Suprapubic skin (tissue), 4 donors: ENCODE data around the gene ACYP2. TPM values are rescaled to one million over a fixed set of nuclear protein-coding genes. Genes with fewer than 3 reads are reported as not detected.

Experiments
- DNase-seq, 2 donors: peaks; one replicate each; pipeline ENCODE4 v3.0.0-alpha.2; 2019; ENCODE audit warnings: low spot score in 2 of 2
- H3K27ac ChIP-seq: fragments of 200-600 bp; sonication (generic); one replicate; pipeline ENCODE4 v1.5.1; 2019
- H3K27me3 ChIP-seq: fragments of 200-600 bp; sonication (generic); one replicate; pipeline ENCODE4 v1.5.1; 2019
- H3K36me3 ChIP-seq: fragments of 200-600 bp; sonication (generic); one replicate; pipeline ENCODE4 v1.5.1; 2019
- H3K4me1 ChIP-seq: fragments of 200-600 bp; sonication (generic); one replicate; pipeline ENCODE4 v1.5.1; 2019
- H3K4me3 ChIP-seq: fragments of 200-600 bp; sonication (generic); one replicate; pipeline ENCODE4 v1.5.1; 2019; ENCODE audit warnings: mild to moderate bottlenecking
- H3K9me3 ChIP-seq: fragments of 200-600 bp; sonication (generic); one replicate; pipeline ENCODE4 v1.5.1; 2019
- CTCF ChIP-seq, 2 donors: fragments of 200-600 bp in 1 of 2; fragments of 450-650 bp in 1 of 2; sonication (generic) in 1 of 2; IDR thresholded peaks; one replicate each; pipeline ENCODE4 v1.5.1; 2016 to 2019; ENCODE audit warnings: antibody characterized with exemption in 2 of 2, mild to moderate bottlenecking in 1 of 2, moderate library complexity in 1 of 2
- EP300 ChIP-seq: sonication (generic); formaldehyde crosslinking; IDR thresholded peaks from one replicate; pipeline ENCODE4 v1.6.1; 2017; ENCODE audit warnings: antibody characterized with exemption
- POLR2A ChIP-seq, 2 donors: fragments of 450-650 bp; IDR thresholded peaks; one replicate each; pipeline ENCODE4 v1.6.1; 2017; ENCODE audit warnings: antibody characterized with exemption in 2 of 2, mild to moderate bottlenecking in 2 of 2, moderate library complexity in 2 of 2
- POLR2AphosphoS5 ChIP-seq, 3 donors: sonication (generic); formaldehyde crosslinking; IDR thresholded peaks; one replicate each; pipeline ENCODE4 v1.6.1; 2017; ENCODE audit warnings: antibody characterized with exemption in 3 of 3
- WGBS: methylation state at CpG from one replicate; pipeline ENCODE4 v1.1.5; 2018; 5-methylcytosine and 5-hydroxymethylcytosine counted together
- total RNA-seq, 4 donors: library from RNA; depleted of rRNA; stranded (reverse); fragments of >200 nt; gene quantifications; one replicate each; pipeline ENCODE4 v1.1.0, GENCODE V29; 2016

The ACYP2 gene
- total RNA-seq, 4 donors from 2014 or later: 9.1 to 20.2 (median 14.2) TPM

GRCh38 chr2:54342603-54343002 is 227.2 kb downstream of the ACYP2 start:
- Histone ChIP-seq H3K9me3 (no peaks in the 10 kb centered on the region), H3K36me3 (no peaks in the 10 kb centered on the region), H3K4me1 (no peaks in the 10 kb centered on the region), H3K4me3 (no peak overlapping the region), H3K27ac (no peak overlapping the region), H3K27me3 (no peaks in the 10 kb centered on the region)
- WGBS: 98% methylated on average over 2 of the region's 2 CpGs
- DNase-seq: no peak
- TF ChIP-seq POLR2AphosphoS5 (IDR thresholded peaks at IDR 0.05) (no peak), CTCF (IDR thresholded peaks at IDR 0.05) (no peak), EP300 (no peak), POLR2A (IDR thresholded peaks at IDR 0.05) (no peak)

- Histone ChIP-seq H3K4me1 (no peaks in the 10 kb centered on the region), H3K9me3 (no peaks in the 10 kb centered on the region), H3K4me3 (no peak overlapping the region), H3K27ac (no peak overlapping the region), H3K36me3 (no peaks in the 10 kb centered on the region), H3K27me3 (no peaks in the 10 kb centered on the region)
- DNase-seq: no peak
- 90% methylated on average over 3 of the region's 3 CpGs for WGBS
- TF ChIP-seq EP300 (no peak), CTCF (IDR thresholded peaks at IDR 0.05) (no peak), POLR2A (IDR thresholded peaks at IDR 0.05) (no peak), POLR2AphosphoS5 (IDR thresholded peaks at IDR 0.05) (no peak)
Measured at GRCh38 chr2:54347622-54348021, 232.2 kb downstream of the ACYP2 start.

GRCh38 chr2:54348646-54349045 is 233.2 kb downstream of the ACYP2 start:
- no peak overlapping the region for H3K27ac ChIP-seq
- no peaks in the 10 kb centered on the region for H3K4me1 ChIP-seq
- H3K4me3 ChIP-seq: no peak overlapping the region
- no peak for DNase-seq
- H3K9me3 ChIP-seq: no peaks in the 10 kb centered on the region
- WGBS: 77% methylated on average over 2 of the region's 2 CpGs
- H3K36me3 ChIP-seq: no peaks in the 10 kb centered on the region
- H3K27me3 ChIP-seq: no peaks in the 10 kb centered on the region
- no peak for TF ChIP-seq EP300
- TF ChIP-seq CTCF (IDR thresholded peaks at IDR 0.05): no peak
- no peak for TF ChIP-seq POLR2AphosphoS5 (IDR thresholded peaks at IDR 0.05)
- no peak for TF ChIP-seq POLR2A (IDR thresholded peaks at IDR 0.05)

GRCh38 chr2:54350426-54350825 is 235.0 kb downstream of the ACYP2 start:
- H3K27me3 ChIP-seq: no peaks in the 10 kb centered on the region
- DNase-seq: no peak
- no peaks in the 10 kb centered on the region for H3K9me3 ChIP-seq
- H3K4me1 ChIP-seq: no peaks in the 10 kb centered on the region
- no peak overlapping the region for H3K27ac ChIP-seq
- H3K36me3 ChIP-seq: no peaks in the 10 kb centered on the region
- 85% methylated on average over 3 of the region's 3 CpGs for WGBS
- no peak overlapping the region for H3K4me3 ChIP-seq
- no peak for TF ChIP-seq POLR2AphosphoS5 (IDR thresholded peaks at IDR 0.05)
- TF ChIP-seq POLR2A (IDR thresholded peaks at IDR 0.05): no peak
- no peak for TF ChIP-seq CTCF (IDR thresholded peaks at IDR 0.05)
- no peak for TF ChIP-seq EP300

GRCh38 chr2:54353216-54353615 is 237.8 kb downstream of the ACYP2 start:
- Histone ChIP-seq H3K36me3 (no peaks in the 10 kb centered on the region), H3K4me1 (no peaks in the 10 kb centered on the region), H3K27ac (no peak overlapping the region), H3K9me3 (no peaks in the 10 kb centered on the region), H3K27me3 (no peaks in the 10 kb centered on the region), H3K4me3 (no peak overlapping the region)
- no peak for DNase-seq
- TF ChIP-seq POLR2AphosphoS5 (IDR thresholded peaks at IDR 0.05) (no peak), CTCF (IDR thresholded peaks at IDR 0.05) (no peak), POLR2A (IDR thresholded peaks at IDR 0.05) (no peak), EP300 (no peak)
- WGBS: 72% methylated on average over 5 of the region's 5 CpGs

Other genes starting within 250 kb of the ACYP2 start
- gene PSME4, start 144.6 kb upstream of the ACYP2 start, total RNA-seq: 10 to 100 TPM; 39.1 to 66.1 (median 48.5) TPM
- not detected for gene TSPYL6, start 140.6 kb downstream of the ACYP2 start, total RNA-seq